ENCODE results near the gene RAD54L2.
"Not testable (repeated sequence)": the region's sequence is repeated elsewhere in the genome, so short reads cannot be mapped to it uniquely, and the experiment has no call there.

GRCh38 chr3:51520906-51521730 lies 17.4 kb upstream of the RAD54L2 start:
- TF ChIP-seq, protein P1, sequence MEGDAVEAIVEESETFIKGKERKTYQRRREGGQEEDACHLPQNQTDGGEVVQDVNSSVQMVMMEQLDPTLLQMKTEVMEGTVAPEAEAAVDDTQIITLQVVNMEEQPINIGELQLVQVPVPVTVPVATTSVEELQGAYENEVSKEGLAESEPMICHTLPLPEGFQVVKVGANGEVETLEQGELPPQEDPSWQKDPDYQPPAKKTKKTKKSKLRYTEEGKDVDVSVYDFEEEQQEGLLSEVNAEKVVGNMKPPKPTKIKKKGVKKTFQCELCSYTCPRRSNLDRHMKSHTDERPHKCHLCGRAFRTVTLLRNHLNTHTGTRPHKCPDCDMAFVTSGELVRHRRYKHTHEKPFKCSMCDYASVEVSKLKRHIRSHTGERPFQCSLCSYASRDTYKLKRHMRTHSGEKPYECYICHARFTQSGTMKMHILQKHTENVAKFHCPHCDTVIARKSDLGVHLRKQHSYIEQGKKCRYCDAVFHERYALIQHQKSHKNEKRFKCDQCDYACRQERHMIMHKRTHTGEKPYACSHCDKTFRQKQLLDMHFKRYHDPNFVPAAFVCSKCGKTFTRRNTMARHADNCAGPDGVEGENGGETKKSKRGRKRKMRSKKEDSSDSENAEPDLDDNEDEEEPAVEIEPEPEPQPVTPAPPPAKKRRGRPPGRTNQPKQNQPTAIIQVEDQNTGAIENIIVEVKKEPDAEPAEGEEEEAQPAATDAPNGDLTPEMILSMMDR (conservative IDR thresholded peaks at IDR 0.05 in 1 of 2, IDR thresholded peaks at IDR 0.05 in 1 of 2; ENCODE audit: low read depth in 1 of 2, low read length in 2 of 2) = not testable (repeated sequence)
- not testable (repeated sequence) for TF ChIP-seq EZH2 (IDR thresholded peaks at IDR 0.05; ENCODE audit: low read length, missing control alignments)
